Endothelial cell of umbilical vein (primary cell): ENCODE measurements around the gene PTPRU. TPM values are rescaled to one million over a fixed set of nuclear protein-coding genes. Genes with fewer than 3 reads are reported as not detected.

Experiments used
- BruUV-seq: library from RNA; stranded (reverse); fragments of 400-500 nt; replicated peaks from 2 replicates; lab custom pipeline; 2021; lab: Mats Ljungman, UMichigan
- CTCF ChIA-PET: fragments of 300-600, 350-600 bp; sonication (Branson Sonifier 250); formaldehyde crosslinking; loops from one replicate; lab custom pipeline; 2021; ENCODE audit warnings: antibody characterized with exemption, inconsistent platforms; lab: Charles Lee
- POLR2A ChIA-PET: fragments of 300-600, 350-600 bp; sonication (Branson Sonifier 250); formaldehyde crosslinking; loops from one replicate; lab custom pipeline; 2021; ENCODE audit warnings: antibody characterized with exemption, inconsistent platforms; lab: Charles Lee
- DNase-seq: peaks from one replicate; pipeline ENCODE4 v3.0.0-alpha.2; 2011; ENCODE audit warnings: low read depth, low spot score
- FAIRE-seq: peaks from 2 replicates; lab custom pipeline; 2011; peaks lifted over from hg19 to GRCh38; lab: Jason Lieb, UNC
- H2AFZ ChIP-seq: 2 replicates; pipeline ENCODE4 v1.6.0; 2012; ENCODE audit warnings: low read depth, low read length, control low read depth, inconsistent platforms
- H3K27ac ChIP-seq: 2 replicates; pipeline ENCODE4 v1.5.1; 2011; ENCODE audit warnings: low read depth, mild to moderate bottlenecking, control low read depth, low read length, moderate library complexity; ENCODE audit not compliant: insufficient read depth
- H3K27me3 ChIP-seq, 2 experiments: 2 replicates each; pipeline versions ENCODE4 v1.6.0 to v1.6.1; 2011; ENCODE audit warnings: low read length in 2 of 2, mixed read lengths in 1 of 2; ENCODE audit not compliant: control insufficient read depth in 2 of 2, insufficient read depth in 2 of 2
- H3K36me3 ChIP-seq, 2 experiments: 2 replicates in 1 of 2; 3 replicates in 1 of 2; pipeline ENCODE4 v1.5.1; 2011; ENCODE audit warnings: low read length in 2 of 2, mild to moderate bottlenecking in 1 of 2, moderate library complexity in 1 of 2; ENCODE audit not compliant: control insufficient read depth in 2 of 2, insufficient read depth in 2 of 2; ENCODE audit errors: extremely low read depth in 1 of 2
- H3K4me1 ChIP-seq: 3 replicates; pipeline ENCODE4 v1.5.1; 2011; ENCODE audit warnings: mild to moderate bottlenecking, low read length; ENCODE audit not compliant: control insufficient read depth, insufficient read depth; ENCODE audit errors: extremely low read depth
- H3K4me2 ChIP-seq: 2 replicates; pipeline ENCODE4 v1.6.1; 2011; ENCODE audit warnings: low read length, control low read depth, mixed read lengths; ENCODE audit not compliant: insufficient read depth
- H3K4me3 ChIP-seq, 3 experiments: fragments of 200-600 bp in 1 of 3; sonication (generic), shearing (Covaris generic) in 1 of 3; replicated peaks in 1 of 3; 2 replicates each; pipeline ENCODE4 v1.5.1; 2011 to 2016; ENCODE audit warnings: control low read depth in 3 of 3, low read length in 3 of 3, mild to moderate bottlenecking in 2 of 3, inconsistent platforms in 1 of 3, low read depth in 1 of 3, moderate library complexity in 1 of 3; ENCODE audit not compliant: insufficient read depth in 1 of 3
- H3K79me2 ChIP-seq: 2 replicates; pipeline ENCODE4 v1.6.0; 2012; ENCODE audit warnings: low read length, inconsistent platforms; ENCODE audit not compliant: control insufficient read depth, insufficient read depth
- H3K9ac ChIP-seq: replicated peaks from 2 replicates; pipeline ENCODE3; 2011; ENCODE audit warnings: low read length, control low read depth; ENCODE audit not compliant: insufficient read depth; ENCODE audit errors: extremely low read depth
- H3K9me1 ChIP-seq: replicated peaks from 3 replicates; pipeline ENCODE4 v1.6.0; 2011; ENCODE audit warnings: mild to moderate bottlenecking, low read length; ENCODE audit not compliant: control insufficient read depth, insufficient read depth; ENCODE audit errors: extremely low read depth
- H3K9me3 ChIP-seq: replicated peaks from 2 replicates; pipeline ENCODE4 v1.5.1; 2012; ENCODE audit warnings: low read length, inconsistent platforms; ENCODE audit not compliant: control insufficient read depth, insufficient read depth
- H4K20me1 ChIP-seq: replicated peaks from 2 replicates; pipeline ENCODE3; 2011; ENCODE audit warnings: mild to moderate bottlenecking, low read length; ENCODE audit not compliant: control insufficient read depth, insufficient read depth; ENCODE audit errors: extremely low read depth
- EZH2 ChIP-seq: IDR thresholded peaks from 2 replicates; pipeline ENCODE4 v1.6.1; 2012; ENCODE audit warnings: borderline replicate concordance, low read depth, mild to moderate bottlenecking, moderate library complexity, low read length, inconsistent platforms; ENCODE audit not compliant: severe bottlenecking
- GATA2 ChIP-seq: IDR thresholded peaks from 2 replicates; pipeline ENCODE4 v1.7.0; 2011; ENCODE audit warnings: low read depth, mild to moderate bottlenecking, moderate library complexity, mixed read lengths, low read length; ENCODE audit not compliant: insufficient read length, insufficient read depth
- MYC ChIP-seq: IDR thresholded peaks from one replicate; pipeline ENCODE4 v1.6.1; 2011; ENCODE audit warnings: mild to moderate bottlenecking, low read depth, low read length
- dilution Hi-C: fragments of 300-500 bp; cut with MboI; formaldehyde crosslinking; loops from one replicate; pipeline ENCODE4 v1.15.0; 2019; ENCODE audit warnings: low sequenced_read_pairs; ENCODE audit not compliant: extremely low pct_ligation_motif_present
- intact Hi-C: fragments of 100-400 bp; cut with micrococcal nuclease; formaldehyde crosslinking; loops from one replicate; pipeline ENCODE4 v1.10.0; 2022
- polyA plus RNA-seq, 4 experiments: library from polyadenylated mRNA; depleted of rRNA in 3 of 4; stranded (reverse) in 3 of 4; unstranded in 1 of 4; fragments of >200 nt; gene quantifications; 2 replicates each; pipeline versions ENCODE4 v1.2.1 to v1.2.3, GENCODE V29; 2011 to 2012; ENCODE audit warnings: missing spikeins in 1 of 4
- total RNA-seq: library from RNA; stranded (reverse); gene quantifications from 2 replicates; pipeline ENCODE4 v1.2.3, GENCODE V29; 2021

Gene PTPRU
- total and polyA plus RNA-seq, 2 donors (not counting 3 experiments of a cell fraction or from before 2014, with no cell fraction given) = 0.58 to 2.6 TPM

GRCh38 chr1:29256394-29256793, 20.1 kb downstream of the PTPRU start:
- no peaks in the 10 kb centered on the region for H3K36me3 ChIP-seq
- no peak overlapping the region for H2AFZ ChIP-seq
- TF ChIP-seq MYC (no peak), EZH2 (no peak)
- H3K27ac ChIP-seq = no peak overlapping the region
- no peaks in the 10 kb centered on the region for H4K20me1 ChIP-seq
- DNase-seq = no peak
- no peaks in the 10 kb centered on the region for H3K79me2 ChIP-seq
- H3K9me1 ChIP-seq = no peaks in the 10 kb centered on the region
- intact Hi-C loops (no loop called here), dilution Hi-C loops (no loop called here)
- H3K4me3 ChIP-seq = no peak overlapping the region
- no peak overlapping the region for H3K9ac ChIP-seq
- ChIA-PET CTCF (interaction anchor here (1.1 kb wide), 1 partner anchor 11 kb away, joined by 3 read pairs; no protein-coding TSS in a partner anchor), POLR2A (no interaction called here)
- FAIRE-seq = no peak
- H3K4me2 ChIP-seq = no peak overlapping the region
- BruUV-seq = no TSS peak
- peaks cover 10 to 11% of the 10 kb centered on the region in 2 experiments for H3K27me3 ChIP-seq
- peaks cover 2% of the 10 kb centered on the region for H3K4me1 ChIP-seq
- H3K9me3 ChIP-seq = no peaks in the 10 kb centered on the region

- no peak for FAIRE-seq
- Histone ChIP-seq H3K4me2 (no peak overlapping the region), H3K27ac (no peak overlapping the region), H3K9me1 (no peaks in the 10 kb centered on the region), H3K36me3 (no peaks in the 10 kb centered on the region), H3K4me3 (no peak overlapping the region), H3K79me2 (no peaks in the 10 kb centered on the region), H4K20me1 (no peaks in the 10 kb centered on the region), H2AFZ (no peak overlapping the region), H3K4me1 (peaks cover 2% of the 10 kb centered on the region), H3K27me3 (peaks cover 10 to 19% of the 10 kb centered on the region in 2 experiments), H3K9ac (no peak overlapping the region), H3K9me3 (no peaks in the 10 kb centered on the region)
- dilution Hi-C loops = no loop called here
- intact Hi-C loops = no loop called here
- POLR2A ChIA-PET = no interaction called here
- peak; percentile 36 for TF ChIP-seq EZH2
- TF ChIP-seq GATA2 = no peak
- DNase-seq = no peak
- CTCF ChIA-PET = interaction anchor here (1.1 kb wide), 1 partner anchor 12 kb away, joined by 3 read pairs; no protein-coding TSS in a partner anchor
- no TSS peak for BruUV-seq
Observed at GRCh38 chr1:29256979-29257804, 20.9 kb downstream of the PTPRU start.
